COR-L47 (cell line): Measurements from ENCODE around the gene HOXA2.

Experiments used
- DNase-seq: peaks from one replicate; lab custom pipeline; 2025; lab: John Stamatoyannopoulos, UW

HOXA2 gene

DNA sequence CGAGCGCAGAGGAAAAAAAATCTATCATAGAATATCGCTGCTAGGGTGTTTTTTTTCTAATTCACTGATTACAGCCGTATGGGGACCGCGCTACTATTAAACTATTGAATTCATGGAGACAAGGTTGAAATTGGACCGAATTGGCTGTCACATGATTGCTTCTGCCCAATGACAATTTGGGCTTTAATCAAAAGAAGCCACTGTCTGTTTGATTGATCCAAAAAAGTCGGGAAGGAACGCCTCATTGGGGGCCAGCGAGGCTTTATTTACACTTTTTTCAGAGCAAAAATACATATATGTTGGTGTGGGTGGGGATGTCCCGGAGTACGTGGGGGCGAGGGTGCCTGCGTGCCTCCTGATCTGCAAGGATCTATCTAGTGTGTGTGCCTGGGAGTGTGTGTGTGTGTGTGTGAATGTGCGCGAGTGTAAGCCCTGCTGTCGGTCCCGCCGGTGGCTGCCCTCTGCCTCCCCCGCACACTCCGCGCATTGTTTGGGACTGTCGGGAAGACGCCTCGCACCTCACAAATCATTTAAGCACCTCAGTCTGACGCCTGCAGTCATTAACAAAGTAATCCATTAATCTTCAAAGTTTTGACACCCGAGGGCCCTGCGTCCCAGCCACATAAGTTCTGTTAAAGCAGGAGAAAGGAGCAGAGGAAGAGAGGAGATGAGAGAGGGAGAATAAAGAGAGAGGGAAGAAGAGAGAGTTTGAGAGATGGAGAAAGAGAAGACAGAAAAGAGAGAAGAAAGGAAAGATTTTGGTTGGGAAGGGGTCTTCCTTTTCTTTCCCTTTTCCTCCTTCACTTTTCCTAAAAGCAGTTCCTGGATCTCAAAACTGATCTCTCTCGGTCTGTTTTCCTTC, at the start of gene HOXA2:
TSS of gene HOXA2 (minus strand) at position 103 of the 862 bp plus-strand sequence. CDS start 183 bp downstream, outside the sequence.
- no peak for DNase-seq

- no peak for DNase-seq
Measured at GRCh38 chr7:27151341-27151930, 49.0 kb upstream of the HOXA2 start.

- DNase-seq: no peak
Measured at GRCh38 chr7:27150568-27151340, 48.3 kb upstream of the HOXA2 start.

DNA sequence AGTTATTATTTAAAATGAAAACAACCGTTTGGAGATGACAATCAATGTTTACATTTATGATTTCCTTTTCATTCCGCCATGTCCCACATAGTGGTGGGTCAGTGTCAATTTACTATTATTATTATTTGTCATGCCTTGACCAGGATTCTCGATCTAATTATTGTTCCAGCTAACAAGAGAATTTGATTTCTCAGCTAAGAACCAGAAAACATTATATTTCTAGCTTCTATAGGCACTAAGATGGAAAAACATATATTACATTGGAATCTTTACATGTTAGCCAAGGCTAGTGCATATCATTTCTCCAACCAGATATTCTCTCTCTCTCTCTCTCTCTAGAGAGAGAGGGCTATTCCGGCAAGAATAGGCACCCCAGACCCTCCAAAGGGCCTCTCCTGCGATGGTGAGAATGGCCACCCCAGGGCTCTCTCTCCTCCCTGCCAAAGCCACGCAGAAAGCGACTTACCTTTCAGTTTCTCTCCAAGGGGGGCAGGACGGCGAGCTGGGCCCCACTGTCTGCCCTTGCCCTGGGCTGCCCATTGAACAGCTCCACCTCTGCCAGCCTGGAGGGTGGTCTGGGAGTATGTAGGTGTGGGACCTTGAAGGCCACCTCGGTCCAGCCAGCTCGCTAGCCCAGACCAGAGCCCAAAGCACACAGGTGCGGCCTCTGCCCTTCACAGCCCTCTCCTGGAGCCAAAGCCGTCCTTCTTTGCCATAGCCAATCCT, 47.5 kb upstream of the HOXA2 start:
- no peak for DNase-seq

GRCh38 chr7:27148756-27149641, 46.5 kb upstream of the HOXA2 start:
- DNase-seq: no peak

DNA sequence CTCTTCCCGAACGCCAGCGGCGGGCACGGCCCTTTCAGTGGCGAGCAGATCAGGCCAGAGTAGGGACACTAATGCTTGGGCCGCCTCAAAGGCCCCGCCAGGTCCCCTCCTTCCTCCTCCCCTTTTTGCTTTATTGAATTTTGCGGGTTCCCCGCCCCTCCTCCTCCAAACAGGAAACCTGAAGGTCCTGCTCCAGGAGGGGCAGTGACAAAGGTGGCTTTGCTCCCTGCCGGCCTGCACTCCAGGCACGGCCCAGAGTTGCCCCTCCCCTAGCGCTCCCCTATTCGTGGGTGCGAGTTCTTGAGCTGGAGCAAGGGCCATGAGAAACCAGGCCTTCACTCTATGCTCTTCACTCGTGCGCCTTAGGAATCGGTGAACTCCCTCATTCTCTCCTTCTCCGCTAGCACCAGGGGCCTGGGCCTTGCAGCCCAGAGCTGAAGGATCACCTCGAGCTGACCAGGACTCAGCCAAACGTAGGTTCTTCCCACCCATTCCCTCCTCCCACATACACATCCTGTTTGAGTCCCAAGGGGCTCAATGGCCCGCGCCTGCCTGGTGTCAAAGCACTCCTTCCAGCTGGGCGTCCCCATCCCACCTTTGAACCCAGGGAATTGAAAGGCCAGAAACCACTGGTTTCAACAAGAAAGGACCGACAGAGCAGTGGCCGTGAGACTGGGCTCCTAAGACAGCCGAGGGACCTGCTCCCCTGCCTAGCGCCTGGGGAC, 45.7 kb upstream of the HOXA2 start:
- no peak for DNase-seq

GRCh38 chr7:27147199-27148030, 44.9 kb upstream of the HOXA2 start, which contains the start of gene HOXA6:
TSS of gene HOXA6 (minus strand) at chr7:27147774. CDS start at chr7:27147749, 25 bp downstream.
- DNase-seq: no peak

- no peak for DNase-seq
Measured at GRCh38 chr7:27146491-27147198, 44.2 kb upstream of the HOXA2 start.

- no peak for DNase-seq
Measured at GRCh38 chr7:27145914-27146412, 43.5 kb upstream of the HOXA2 start.

- DNase-seq: no peak
Measured at GRCh38 chr7:27145165-27145913, 42.9 kb upstream of the HOXA2 start.

DNA sequence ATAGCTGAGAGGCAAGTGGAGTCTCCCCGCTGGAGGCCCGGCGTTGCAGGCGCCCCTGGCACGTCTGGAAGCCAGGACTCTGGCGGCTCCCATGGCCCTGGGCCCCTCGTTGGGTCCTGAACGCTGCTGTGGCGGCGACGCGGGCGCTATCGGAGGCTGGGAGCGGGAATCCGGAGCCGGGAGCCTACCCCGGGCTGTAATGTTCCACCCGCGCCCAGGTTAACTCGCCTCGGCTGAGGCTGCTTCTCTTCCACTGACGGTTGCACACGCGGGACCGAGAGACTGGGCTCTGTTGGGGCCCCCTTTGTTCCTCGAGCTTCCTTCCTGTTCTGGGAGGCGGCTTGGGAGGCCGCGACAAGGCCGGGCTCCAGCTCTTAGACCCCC, 42.3 kb upstream of the HOXA2 start:
- no peak for DNase-seq

DNA sequence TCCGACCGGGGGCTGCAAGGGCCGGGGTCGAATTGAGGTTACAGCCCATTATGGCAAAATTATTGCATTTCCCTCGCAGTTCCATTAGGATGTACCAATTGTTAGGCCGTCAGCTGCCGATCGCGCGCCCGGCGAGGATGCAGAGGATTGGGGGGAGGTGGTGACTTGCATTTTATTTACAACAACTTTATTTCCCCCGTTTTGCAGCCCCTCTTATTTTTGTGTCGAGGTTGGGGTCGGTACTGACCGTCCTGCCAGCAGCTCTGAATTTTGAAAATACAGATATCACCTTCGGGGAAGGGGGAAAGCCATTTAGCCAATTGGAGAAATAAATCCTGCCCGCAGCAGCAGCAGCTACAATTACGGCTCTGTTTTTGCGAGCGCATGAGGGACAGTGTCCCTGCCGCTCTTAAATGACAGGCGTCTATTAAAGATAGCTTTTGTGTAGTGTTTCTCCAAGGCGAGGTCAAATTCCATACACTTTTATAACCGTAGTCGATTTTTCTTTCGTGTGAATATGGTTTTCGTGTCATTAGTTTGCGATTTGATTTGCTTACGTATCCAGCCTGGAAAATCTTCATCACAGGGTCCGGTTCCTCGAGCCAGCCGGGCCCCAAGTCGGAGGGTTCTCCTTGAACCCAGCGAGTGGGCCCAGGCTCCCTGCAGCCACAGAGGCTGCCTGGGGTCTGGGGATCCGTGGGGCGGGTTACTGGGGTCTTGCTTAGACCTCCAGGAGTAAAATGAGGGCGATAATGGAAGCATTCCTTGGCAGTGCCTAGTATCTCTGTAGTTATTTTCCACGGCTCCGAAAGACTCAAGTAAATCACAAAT, 41.7 kb upstream of the HOXA2 start:
- DNase-seq: no peak

DNA sequence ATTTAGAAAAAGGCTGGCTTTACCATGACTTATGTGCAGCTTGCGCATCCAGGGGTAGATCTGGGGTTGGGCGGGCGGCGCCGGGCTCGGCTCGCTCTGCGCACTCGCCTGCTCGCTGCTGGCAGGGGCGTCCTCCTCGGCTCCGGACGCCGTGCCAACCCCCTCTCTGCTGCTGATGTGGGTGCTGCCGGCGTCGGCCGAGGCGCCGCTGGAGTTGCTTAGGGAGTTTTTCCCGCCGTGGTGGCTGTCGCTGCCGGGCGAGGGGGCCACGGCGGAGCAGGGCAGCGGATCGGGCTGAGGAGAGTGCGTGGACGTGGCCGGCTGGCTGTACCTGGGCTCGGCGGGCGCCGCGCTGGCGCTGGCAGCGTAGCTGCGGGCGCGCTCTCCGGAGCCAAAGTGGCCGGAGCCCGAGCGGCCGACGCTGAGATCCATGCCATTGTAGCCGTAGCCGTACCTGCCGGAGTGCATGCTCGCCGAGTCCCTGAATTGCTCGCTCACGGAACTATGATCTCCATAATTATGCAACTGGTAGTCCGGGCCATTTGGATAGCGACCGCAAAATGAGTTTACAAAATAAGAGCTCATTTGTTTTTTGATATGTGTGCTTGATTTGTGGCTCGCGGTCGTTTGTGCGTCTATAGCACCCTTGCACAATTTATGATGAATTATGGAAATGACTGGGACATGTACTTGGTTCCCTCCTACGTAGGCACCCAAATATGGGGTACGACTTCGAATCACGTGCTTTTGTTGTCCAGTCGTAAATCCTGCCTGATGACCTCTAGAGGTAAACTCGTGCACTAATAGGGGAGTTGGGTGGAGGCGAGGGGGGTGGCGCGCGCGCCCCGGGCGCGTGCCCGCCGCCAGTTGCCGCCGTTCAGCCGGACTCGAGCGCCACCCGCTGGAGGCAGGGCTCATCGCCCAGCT, 40.8 kb upstream of the HOXA2 start, which contains the start of gene HOXA5:
TSS of gene HOXA5 (minus strand) at position 659 of the 927 bp plus-strand sequence. CDS start at position 585, 74 bp downstream.
- DNase-seq: peak; percentile 83

DNA sequence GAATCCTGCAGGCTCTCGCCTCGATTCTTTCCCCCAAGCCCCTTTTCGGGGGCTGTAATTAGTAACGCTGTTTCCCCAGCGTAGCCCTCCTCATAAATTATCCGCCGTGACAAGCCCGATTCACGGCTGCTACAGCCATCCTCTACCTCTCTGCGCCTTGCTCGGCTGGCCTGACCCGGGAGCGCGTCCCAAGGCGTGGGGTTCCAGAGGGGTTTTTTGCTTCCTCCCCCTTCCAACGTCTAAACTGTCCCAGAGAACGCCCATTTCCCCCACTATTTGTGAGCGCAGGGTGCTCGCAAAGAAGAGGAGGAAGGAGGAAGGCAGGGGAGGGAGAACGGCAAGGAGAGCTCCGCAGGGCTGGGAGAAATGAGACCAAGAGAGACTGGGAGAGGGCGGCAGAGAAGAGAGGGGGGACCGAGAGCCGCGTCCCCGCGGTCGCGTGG, 40.1 kb upstream of the HOXA2 start:
- DNase-seq: no peak

GRCh38 chr7:27141923-27142579, 39.6 kb upstream of the HOXA2 start:
- DNase-seq: no peak
